ENCODE results near the gene BRF1. TPM values are rescaled to one million over a fixed set of nuclear protein-coding genes. Genes with fewer than 3 reads are reported as not detected.

Gene BRF1
- total RNA-seq, 1 experiment from 2014 or later = 41.8 TPM

- Histone ChIP-seq H3K27ac (ENCODE audit: low read depth, low read length, poor library complexity, severe bottlenecking) (no peak overlapping the region), H3K4me3 (ENCODE audit: low read depth, low read length, poor library complexity, severe bottlenecking) (no peak overlapping the region), H3K36me3 (ENCODE audit: insufficient read depth, low read length, poor library complexity, severe bottlenecking) (no peaks in the 10 kb centered on the region), H3K9me3 (ENCODE audit: low read depth, low read length, poor library complexity, severe bottlenecking) (no peaks in the 10 kb centered on the region), H3K27me3 (replicated peaks; ENCODE audit: insufficient read depth, low read depth, low read length, poor library complexity) (no peaks in the 10 kb centered on the region), H3K4me1 (ENCODE audit: insufficient read depth, low read length, poor library complexity, severe bottlenecking) (no peaks in the 10 kb centered on the region)
- ChIA-PET POLR2A (ENCODE audit: low non-redundant PET) (no interaction called here), CTCF (no interaction called here)
- TF ChIP-seq EZH2 (IDR thresholded peaks at IDR 0.05; ENCODE audit: borderline replicate concordance, low read depth, low read length, poor library complexity, severe bottlenecking) (no peak), CTCF (conservative IDR thresholded peaks at IDR 0.05; ENCODE audit: low read depth, low read length) (no peak)
- no peak for DNase-seq (ENCODE audit: low spot score)
- BruUV-seq (replicated peaks) = no TSS peak
- intact Hi-C loops (cut with micrococcal nuclease; ENCODE audit: unreplicated experiment) = no loop called here
Observed at GRCh38 chr14:105228562-105228961, 72.2 kb downstream of the BRF1 start.

GRCh38 chr14:105227346-105227745 is 73.5 kb downstream of the BRF1 start:
- CTCF ChIA-PET = no interaction called here
- Histone ChIP-seq H3K36me3 (ENCODE audit: insufficient read depth, low read length, poor library complexity, severe bottlenecking) (no peaks in the 10 kb centered on the region), H3K4me1 (ENCODE audit: insufficient read depth, low read length, poor library complexity, severe bottlenecking) (no peaks in the 10 kb centered on the region), H3K9me3 (ENCODE audit: low read depth, low read length, poor library complexity, severe bottlenecking) (no peaks in the 10 kb centered on the region), H3K27me3 (replicated peaks; ENCODE audit: insufficient read depth, low read depth, low read length, poor library complexity) (no peaks in the 10 kb centered on the region), H3K27ac (ENCODE audit: low read depth, low read length, poor library complexity, severe bottlenecking) (no peak overlapping the region), H3K4me3 (ENCODE audit: low read depth, low read length, poor library complexity, severe bottlenecking) (no peak overlapping the region)
- DNase-seq (ENCODE audit: low spot score) = no peak
- POLR2A ChIA-PET (ENCODE audit: low non-redundant PET) = no interaction called here
- BruUV-seq (replicated peaks) = no TSS peak
- intact Hi-C loops (cut with micrococcal nuclease; ENCODE audit: unreplicated experiment) = no loop called here
- no peak for TF ChIP-seq EZH2 (IDR thresholded peaks at IDR 0.05; ENCODE audit: borderline replicate concordance, low read depth, low read length, poor library complexity, severe bottlenecking)
- TF ChIP-seq CTCF (conservative IDR thresholded peaks at IDR 0.05; ENCODE audit: low read depth, low read length) = no peak

GRCh38 chr14:105226198-105226597 is 74.6 kb downstream of the BRF1 start:
- Histone ChIP-seq H3K4me1 (ENCODE audit: insufficient read depth, low read length, poor library complexity, severe bottlenecking) (no peaks in the 10 kb centered on the region), H3K27ac (ENCODE audit: low read depth, low read length, poor library complexity, severe bottlenecking) (no peak overlapping the region), H3K27me3 (replicated peaks; ENCODE audit: insufficient read depth, low read depth, low read length, poor library complexity) (no peaks in the 10 kb centered on the region), H3K4me3 (ENCODE audit: low read depth, low read length, poor library complexity, severe bottlenecking) (no peak overlapping the region), H3K36me3 (ENCODE audit: insufficient read depth, low read length, poor library complexity, severe bottlenecking) (peaks cover 6% of the 10 kb centered on the region), H3K9me3 (ENCODE audit: low read depth, low read length, poor library complexity, severe bottlenecking) (no peaks in the 10 kb centered on the region)
- ChIA-PET POLR2A (ENCODE audit: low non-redundant PET) (no interaction called here), CTCF (no interaction called here)
- intact Hi-C loops (cut with micrococcal nuclease; ENCODE audit: unreplicated experiment) = no loop called here
- no TSS peak for BruUV-seq (replicated peaks)
- TF ChIP-seq CTCF (conservative IDR thresholded peaks at IDR 0.05; ENCODE audit: low read depth, low read length) (no peak), EZH2 (IDR thresholded peaks at IDR 0.05; ENCODE audit: borderline replicate concordance, low read depth, low read length, poor library complexity, severe bottlenecking) (no peak)
- DNase-seq (ENCODE audit: low spot score) = no peak

Data from A673 (cell line).